ENCODE measurements around the gene ACVR1. TPM values are rescaled to one million over a fixed set of nuclear protein-coding genes. Genes with fewer than 3 reads are reported as not detected.

The ACVR1 gene
- total and polyA plus RNA-seq, 3 donors from 2014 or later = 10.3 to 15.3 (median 14.9) TPM

DNA sequence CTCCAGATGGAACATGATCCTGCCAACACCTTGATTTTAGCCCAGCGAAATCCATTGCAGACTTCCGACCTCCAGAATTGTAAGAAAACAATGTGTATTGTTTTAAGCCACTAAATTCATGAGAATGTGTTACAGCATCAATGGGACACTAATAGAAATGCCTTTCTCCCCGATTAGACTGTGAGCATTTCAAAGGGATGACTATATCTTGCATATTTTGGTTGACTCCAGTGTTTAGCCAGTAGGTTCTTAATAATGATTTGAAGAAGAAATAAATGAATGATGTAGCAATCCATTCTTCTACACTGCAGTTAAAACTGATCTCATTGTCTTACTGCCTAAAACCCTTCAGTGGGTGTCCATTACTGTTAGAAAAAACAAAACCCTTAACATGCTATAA, 180.1 kb downstream of the ACVR1 start:
- Histone ChIP-seq H3K36me3 (ENCODE audit: low read depth, missing control alignments) (no peaks in the 10 kb centered on the region), H3K27me3 (no peaks in the 10 kb centered on the region), H3K4me1 (no peaks in the 10 kb centered on the region), H3K27ac (no peak overlapping the region), H3K9me3 (no peaks in the 10 kb centered on the region), H3K4me3 (no peak overlapping the region)
- TF ChIP-seq, protein P1, sequence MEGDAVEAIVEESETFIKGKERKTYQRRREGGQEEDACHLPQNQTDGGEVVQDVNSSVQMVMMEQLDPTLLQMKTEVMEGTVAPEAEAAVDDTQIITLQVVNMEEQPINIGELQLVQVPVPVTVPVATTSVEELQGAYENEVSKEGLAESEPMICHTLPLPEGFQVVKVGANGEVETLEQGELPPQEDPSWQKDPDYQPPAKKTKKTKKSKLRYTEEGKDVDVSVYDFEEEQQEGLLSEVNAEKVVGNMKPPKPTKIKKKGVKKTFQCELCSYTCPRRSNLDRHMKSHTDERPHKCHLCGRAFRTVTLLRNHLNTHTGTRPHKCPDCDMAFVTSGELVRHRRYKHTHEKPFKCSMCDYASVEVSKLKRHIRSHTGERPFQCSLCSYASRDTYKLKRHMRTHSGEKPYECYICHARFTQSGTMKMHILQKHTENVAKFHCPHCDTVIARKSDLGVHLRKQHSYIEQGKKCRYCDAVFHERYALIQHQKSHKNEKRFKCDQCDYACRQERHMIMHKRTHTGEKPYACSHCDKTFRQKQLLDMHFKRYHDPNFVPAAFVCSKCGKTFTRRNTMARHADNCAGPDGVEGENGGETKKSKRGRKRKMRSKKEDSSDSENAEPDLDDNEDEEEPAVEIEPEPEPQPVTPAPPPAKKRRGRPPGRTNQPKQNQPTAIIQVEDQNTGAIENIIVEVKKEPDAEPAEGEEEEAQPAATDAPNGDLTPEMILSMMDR (IDR thresholded peaks at IDR 0.05) = no peak
- no peak for TF ChIP-seq POLR2A (IDR thresholded peaks at IDR 0.05)
- DNase-seq = no peak
- intact Hi-C loops (cut with DNase I; ENCODE audit: low total_unique reads) = no loop called here
- WGBS, 2 donors = 87 to 88% methylated on average over 3 of the region's 3 CpGs

DNA sequence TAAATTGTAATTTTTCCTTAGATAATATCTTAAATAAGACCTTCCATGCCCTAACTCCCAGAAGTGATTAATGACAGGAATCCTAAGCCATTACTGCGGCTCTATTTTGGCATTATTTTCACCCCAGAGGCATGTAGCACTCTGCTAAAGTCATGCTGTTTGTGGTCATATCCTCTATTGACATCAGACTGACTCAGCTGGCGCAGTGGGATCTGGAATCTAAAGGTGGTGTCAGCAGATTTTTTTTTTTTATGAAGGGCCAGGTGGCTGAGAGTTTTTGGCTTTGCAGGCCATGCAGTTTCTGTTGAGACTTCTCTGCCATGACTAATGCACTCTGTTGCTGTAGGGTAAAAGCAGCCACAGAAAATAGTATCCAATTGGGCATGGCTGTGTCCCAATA, 183.4 kb downstream of the ACVR1 start:
- Histone ChIP-seq H3K4me3 (no peak overlapping the region), H3K27me3 (no peaks in the 10 kb centered on the region), H3K27ac (no peak overlapping the region), H3K4me1 (no peaks in the 10 kb centered on the region), H3K9me3 (no peaks in the 10 kb centered on the region), H3K36me3 (ENCODE audit: low read depth, missing control alignments) (no peaks in the 10 kb centered on the region)
- intact Hi-C loops (cut with DNase I; ENCODE audit: low total_unique reads) = no loop called here
- DNase-seq = no peak
- TF ChIP-seq, protein P1 (IDR thresholded peaks at IDR 0.05) = no peak
- TF ChIP-seq POLR2A (IDR thresholded peaks at IDR 0.05) = no peak
- WGBS, 2 donors = 91 to 98% methylated on average over 2 of the region's 2 CpGs

DNA sequence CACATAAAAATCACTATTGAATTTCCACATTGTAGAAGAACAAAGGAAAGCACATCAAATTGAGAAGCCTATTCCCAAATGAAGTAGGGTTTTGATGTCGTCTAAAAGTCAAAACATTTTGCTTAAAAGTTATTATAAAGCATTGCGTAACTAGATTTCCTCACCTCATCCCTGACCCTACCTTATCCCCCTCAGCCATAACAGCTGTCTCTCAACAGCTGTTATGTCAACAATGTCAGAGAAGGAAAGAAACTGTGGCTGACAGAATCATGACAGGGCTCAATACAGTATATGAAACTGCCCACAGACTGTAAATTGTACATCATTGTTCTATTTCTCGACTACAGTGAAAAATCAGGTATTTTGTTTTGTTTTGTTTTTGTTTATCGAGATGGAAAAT, 184.4 kb downstream of the ACVR1 start:
- Histone ChIP-seq H3K27ac (no peak overlapping the region), H3K36me3 (ENCODE audit: low read depth, missing control alignments) (no peaks in the 10 kb centered on the region), H3K9me3 (no peaks in the 10 kb centered on the region), H3K4me3 (no peak overlapping the region), H3K27me3 (no peaks in the 10 kb centered on the region), H3K4me1 (no peaks in the 10 kb centered on the region)
- WGBS, 2 donors = 88 to 92% methylated on average over 4 of the region's 4 CpGs
- intact Hi-C loops (cut with DNase I; ENCODE audit: low total_unique reads) = no loop called here
- TF ChIP-seq, protein P1 (IDR thresholded peaks at IDR 0.05) = no peak
- TF ChIP-seq POLR2A (IDR thresholded peaks at IDR 0.05) = no peak
- DNase-seq = no peak

DNA sequence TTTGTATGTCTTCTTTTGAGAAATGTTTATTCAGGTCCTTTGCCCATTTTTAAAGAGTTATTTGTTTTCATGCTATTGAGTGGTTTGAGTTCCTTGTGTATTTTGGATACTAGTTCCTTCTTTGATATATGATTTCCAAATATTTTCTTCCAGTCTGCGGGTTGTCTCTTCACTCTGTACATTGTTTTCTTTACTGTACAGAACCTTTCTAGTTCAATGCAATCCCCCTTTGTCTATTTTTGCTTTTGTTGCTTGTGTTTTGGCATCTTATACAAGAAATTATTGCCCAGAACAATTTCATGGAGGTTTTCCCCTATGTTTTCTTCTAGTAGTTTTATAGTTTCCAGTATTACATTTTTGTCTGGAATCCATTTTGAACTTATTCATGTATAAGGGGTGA, 185.0 kb downstream of the ACVR1 start:
- TF ChIP-seq POLR2A (IDR thresholded peaks at IDR 0.05) = no peak
- TF ChIP-seq, protein P1 (IDR thresholded peaks at IDR 0.05) = no peak
- WGBS, 2 donors = 84 to 89% methylated on average over 1 of the region's 1 CpG
- no peak for DNase-seq
- no peak overlapping the region for H3K27ac ChIP-seq
- intact Hi-C loops (cut with DNase I; ENCODE audit: low total_unique reads) = no loop called here
- H3K27me3 ChIP-seq = no peaks in the 10 kb centered on the region
- H3K36me3 ChIP-seq (ENCODE audit: low read depth, missing control alignments) = no peaks in the 10 kb centered on the region
- no peaks in the 10 kb centered on the region for H3K9me3 ChIP-seq
- H3K4me3 ChIP-seq = no peak overlapping the region
- H3K4me1 ChIP-seq = no peaks in the 10 kb centered on the region

Small RNA genes within 50 kb of the gene (small RNA-seq; reads per million reads assigned to genes)
- 0 reads per million in 2 donors for gene RNU6-436P

Other genes starting within 250 kb of the ACVR1 start
- 1 to 10 TPM; 1.4 to 2.3 TPM for gene ACVR1C, start 247.5 kb downstream of the ACVR1 start, total RNA-seq
- 0.47 TPM for gene ACVR1C, start 247.5 kb downstream of the ACVR1 start, polyA plus RNA-seq (ENCODE audit: insufficient read depth, low read depth, low replicate concordance)
- gene UPP2, start 225.5 kb upstream of the ACVR1 start, total RNA-seq = under 1 TPM in 1 of 2 donors, not detected in 1; 0.16 TPM
- gene UPP2, start 225.5 kb upstream of the ACVR1 start, polyA plus RNA-seq (ENCODE audit: insufficient read depth, low read depth, low replicate concordance) = not detected

Data from testis (tissue), 3 donors.